GM20000 (cell line): ENCODE results near the gene PDGFD.
A peak's percentile ranks its signal among the peaks of the same experiment; 100 is the strongest.

Experiments used
- DNase-seq: peaks from one replicate; pipeline ENCODE4 v3.0.0; 2012; ENCODE audit warnings: low spot score
- TF ChIP-seq, protein P1 (sequence below): IDR thresholded peaks from 2 replicates; pipeline ENCODE4 v1.5.1; 2012; ENCODE audit warnings: mild to moderate bottlenecking, control low read depth; ENCODE audit errors: extremely low read depth, missing control alignments

PDGFD gene

DNA sequence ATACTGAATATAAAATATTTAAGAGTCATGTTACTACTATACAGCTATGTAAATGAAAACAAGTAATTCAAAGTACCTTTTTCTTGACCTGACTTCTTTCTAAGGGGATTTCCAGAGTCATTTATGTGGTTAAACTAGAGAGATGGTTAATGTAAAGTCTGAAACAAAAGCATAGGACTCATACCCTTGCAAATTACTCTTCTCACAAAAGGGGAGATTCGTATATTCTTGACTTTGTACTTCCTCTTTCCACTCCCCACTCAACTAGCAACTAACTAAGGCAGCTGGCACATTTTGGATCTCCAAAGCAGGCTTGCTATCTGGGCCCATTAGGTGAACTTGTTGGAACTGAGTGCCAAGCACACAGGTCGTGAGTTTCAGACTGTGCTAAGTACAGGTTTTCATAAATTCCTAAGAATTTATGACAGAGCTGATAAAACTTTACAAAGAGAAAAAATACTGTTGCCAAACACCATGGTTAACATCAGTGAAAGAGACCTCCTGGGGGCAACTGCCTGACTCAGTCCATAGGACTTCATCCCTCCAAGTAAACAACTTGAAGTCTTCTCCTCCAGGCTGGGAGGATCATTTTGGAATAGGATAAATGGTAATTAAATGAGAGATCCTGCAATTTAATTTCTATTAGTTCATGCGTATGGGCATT, 204.5 kb downstream of the PDGFD start:
- TF ChIP-seq, protein P1, sequence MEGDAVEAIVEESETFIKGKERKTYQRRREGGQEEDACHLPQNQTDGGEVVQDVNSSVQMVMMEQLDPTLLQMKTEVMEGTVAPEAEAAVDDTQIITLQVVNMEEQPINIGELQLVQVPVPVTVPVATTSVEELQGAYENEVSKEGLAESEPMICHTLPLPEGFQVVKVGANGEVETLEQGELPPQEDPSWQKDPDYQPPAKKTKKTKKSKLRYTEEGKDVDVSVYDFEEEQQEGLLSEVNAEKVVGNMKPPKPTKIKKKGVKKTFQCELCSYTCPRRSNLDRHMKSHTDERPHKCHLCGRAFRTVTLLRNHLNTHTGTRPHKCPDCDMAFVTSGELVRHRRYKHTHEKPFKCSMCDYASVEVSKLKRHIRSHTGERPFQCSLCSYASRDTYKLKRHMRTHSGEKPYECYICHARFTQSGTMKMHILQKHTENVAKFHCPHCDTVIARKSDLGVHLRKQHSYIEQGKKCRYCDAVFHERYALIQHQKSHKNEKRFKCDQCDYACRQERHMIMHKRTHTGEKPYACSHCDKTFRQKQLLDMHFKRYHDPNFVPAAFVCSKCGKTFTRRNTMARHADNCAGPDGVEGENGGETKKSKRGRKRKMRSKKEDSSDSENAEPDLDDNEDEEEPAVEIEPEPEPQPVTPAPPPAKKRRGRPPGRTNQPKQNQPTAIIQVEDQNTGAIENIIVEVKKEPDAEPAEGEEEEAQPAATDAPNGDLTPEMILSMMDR, result no peak
- peak; percentile 54 for DNase-seq

DNA sequence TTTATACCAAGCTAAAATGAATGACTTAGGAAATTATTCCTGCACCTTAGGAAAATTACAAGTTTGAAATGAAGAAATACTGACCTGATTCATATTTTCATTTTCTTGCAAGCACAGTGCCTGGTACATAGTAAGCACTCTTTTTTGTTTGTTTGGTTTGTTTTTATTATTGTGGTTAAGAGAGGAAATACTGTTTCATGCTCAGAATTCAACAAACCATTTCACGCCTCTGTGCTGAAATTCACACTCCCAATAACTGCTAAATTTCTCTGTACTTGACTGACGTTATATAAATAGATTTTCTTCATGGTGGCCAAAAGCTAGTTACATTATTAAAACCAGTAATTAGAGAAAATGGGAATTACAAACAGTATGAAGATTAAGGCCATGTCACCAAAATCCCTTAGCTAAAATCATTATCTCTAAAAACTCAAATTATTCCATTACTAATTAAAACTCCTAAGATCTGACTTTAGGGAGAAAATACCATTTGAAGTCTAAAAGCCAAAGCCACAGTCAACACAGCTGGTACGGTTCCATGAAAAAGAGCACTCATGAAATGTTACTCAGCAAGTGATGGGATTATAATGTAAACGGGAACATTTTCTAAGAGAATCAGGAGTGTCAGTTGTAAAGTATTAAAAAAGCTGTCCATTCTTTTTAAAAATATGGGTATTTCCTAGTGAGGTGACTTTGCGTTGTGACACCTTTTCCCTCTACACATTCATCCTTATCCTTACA, 205.3 kb downstream of the PDGFD start:
- DNase-seq, result no peak
- TF ChIP-seq, protein P1, result no peak

DNA sequence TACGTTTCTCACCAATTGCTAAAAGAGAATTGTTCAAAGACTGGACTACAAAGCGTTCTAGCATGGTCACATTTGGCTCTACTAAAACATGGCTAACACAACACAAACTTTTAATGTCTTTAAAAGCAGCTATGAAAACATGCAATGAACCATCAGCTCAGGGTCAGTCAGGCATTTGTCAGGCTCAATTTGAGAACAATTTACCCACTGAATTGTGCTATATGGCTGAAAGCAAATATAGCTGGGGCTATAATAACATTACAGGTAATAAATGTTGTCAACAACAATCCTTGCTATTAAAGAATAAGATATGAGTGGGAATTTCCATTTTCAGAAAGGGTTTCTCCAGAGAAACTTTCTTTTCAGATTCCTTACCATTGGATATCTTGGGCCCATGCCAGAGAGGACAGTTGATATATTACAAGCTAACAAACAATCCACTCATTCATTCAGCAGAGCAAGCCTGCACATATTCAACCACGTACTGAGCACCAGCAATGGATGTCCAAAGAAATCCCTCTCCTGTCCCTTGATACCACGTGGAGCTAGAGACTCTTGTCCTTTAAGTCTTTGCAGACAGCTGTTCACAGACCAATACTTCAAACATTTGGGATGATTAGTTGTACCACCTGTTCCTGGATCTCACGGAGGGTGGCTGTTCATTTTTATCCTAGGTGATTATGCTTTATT, 210.0 kb downstream of the PDGFD start:
- no peak for DNase-seq
- TF ChIP-seq, protein P1, result no peak

GRCh38 chr11:103949781-103950180, 214.2 kb downstream of the PDGFD start:
- TF ChIP-seq, protein P1, result no peak
- DNase-seq, result no peak

DNA sequence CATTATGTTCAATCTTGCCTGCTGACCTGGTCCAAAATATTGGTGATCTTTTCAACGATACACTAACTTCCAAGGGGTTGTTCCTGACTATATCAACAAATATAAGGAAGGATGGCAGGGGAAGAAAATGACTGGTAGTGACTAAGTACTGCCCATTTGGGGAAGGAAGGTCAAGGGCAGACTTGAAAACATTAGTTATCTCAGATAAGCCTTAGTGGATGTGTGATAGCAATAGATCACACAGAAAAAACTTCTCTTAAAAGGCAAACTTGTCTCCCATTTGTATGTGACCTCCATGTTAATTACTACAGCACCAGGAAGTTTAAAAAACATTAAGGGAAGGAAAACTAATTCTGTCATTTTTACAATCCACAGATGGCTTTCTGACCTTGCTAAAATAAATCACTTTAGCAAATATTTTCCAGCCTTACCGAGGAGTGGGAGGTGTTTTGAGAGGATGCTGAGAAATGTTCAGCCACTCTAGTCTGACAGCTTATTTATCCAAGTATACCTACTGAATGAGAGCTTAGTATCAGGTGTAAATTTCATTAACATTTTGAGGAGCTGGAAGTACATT, 215.7 kb downstream of the PDGFD start:
- DNase-seq, result no peak
- TF ChIP-seq, protein P1, result no peak

GRCh38 chr11:103947546-103947919, 216.4 kb downstream of the PDGFD start:
- DNase-seq, result no peak
- TF ChIP-seq, protein P1, result no peak
